GM19043 (cell line): ENCODE results near the gene RPS18.

Source experiments
- ATAC-seq: cut with Tn5 transposase; IDR thresholded peaks from one replicate; pipeline ENCODE4 v1.9.1; 2021; ENCODE audit warnings: low read depth; ENCODE audit not compliant: unreplicated experiment

Gene RPS18

GRCh38 chr6:33288921-33289783, 17.3 kb downstream of the RPS18 start, which contains the start of the genes PFDN6 and WDR46:
TSS of gene PFDN6 (plus strand) at chr6:33289601. CDS start at chr6:33289857, 256 bp downstream.
TSS of gene WDR46 (minus strand) at chr6:33289239. CDS start at chr6:33289170, 69 bp downstream.
- ATAC-seq: peak; percentile 77

GRCh38 chr6:33289784-33290315, 18.0 kb downstream of the RPS18 start:
- ATAC-seq: no peak

- ATAC-seq: no peak
Observed at GRCh38 chr6:33290459-33290858, 18.6 kb downstream of the RPS18 start.

GRCh38 chr6:33292996-33293682, 21.3 kb downstream of the RPS18 start:
- no peak for ATAC-seq

- no peak for ATAC-seq
Observed at GRCh38 chr6:33294086-33294823, 22.4 kb downstream of the RPS18 start.

GRCh38 chr6:33295621-33296369, 23.9 kb downstream of the RPS18 start:
- ATAC-seq: no peak

- no peak for ATAC-seq
Observed at GRCh38 chr6:33296797-33297405, 25.0 kb downstream of the RPS18 start.

GRCh38 chr6:33297406-33297955, 25.6 kb downstream of the RPS18 start:
- ATAC-seq: no peak

- no peak for ATAC-seq
Observed at GRCh38 chr6:33297956-33298772, 26.3 kb downstream of the RPS18 start.

- ATAC-seq: peak; percentile 21
Observed at GRCh38 chr6:33298773-33299236, 26.9 kb downstream of the RPS18 start, which contains the start of gene RGL2. TSS of gene RGL2 (minus strand) at chr6:33298942. CDS start at chr6:33298610, 332 bp downstream.

- ATAC-seq: peak; percentile 78
Observed at GRCh38 chr6:33299237-33299944, 27.5 kb downstream of the RPS18 start.

GRCh38 chr6:33301877-33302276, 30.0 kb downstream of the RPS18 start:
- ATAC-seq: no peak

GRCh38 chr6:33304216-33304615, 32.3 kb downstream of the RPS18 start:
- ATAC-seq: no peak

- ATAC-seq: no peak
Observed at GRCh38 chr6:33305052-33305451, 33.2 kb downstream of the RPS18 start.

- ATAC-seq: no peak
Observed at GRCh38 chr6:33306356-33306755, 34.5 kb downstream of the RPS18 start.

GRCh38 chr6:33312361-33313104, 40.7 kb downstream of the RPS18 start:
- no peak for ATAC-seq
